NCI-H187 (cell line): Measurements from ENCODE around the gene DBP.

Source experiments
- DNase-seq, 2 experiments: peaks; one replicate each; lab custom pipeline; 2025; lab: John Stamatoyannopoulos, UW

The DBP gene

DNA sequence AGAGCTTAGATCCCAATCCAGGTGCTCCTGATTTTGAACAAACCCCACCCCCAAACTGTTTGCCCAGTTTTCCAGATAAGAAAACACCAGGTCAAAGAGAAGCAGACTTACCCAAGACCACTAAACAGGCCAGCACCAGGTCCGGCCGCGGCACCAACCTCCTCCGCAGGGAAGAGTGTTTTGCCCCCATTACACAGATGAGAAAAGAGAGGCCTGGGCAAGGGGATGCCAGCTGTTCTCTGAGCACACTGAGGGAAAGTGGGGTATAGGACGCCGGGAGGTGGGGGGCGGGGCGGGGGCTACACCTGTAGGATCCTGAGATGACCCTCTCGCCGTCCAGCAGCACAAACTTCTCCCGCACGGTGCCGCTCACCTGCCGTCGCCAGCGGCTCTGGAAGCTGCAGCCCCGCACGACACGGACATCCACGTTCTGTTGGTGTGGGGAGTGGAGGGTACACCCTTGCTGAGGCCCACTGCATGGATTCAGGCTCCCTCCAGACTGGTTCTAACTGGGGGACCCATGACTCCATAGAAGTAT lies 27.5 kb downstream of the DBP start:
- no peak for DNase-seq

DNA sequence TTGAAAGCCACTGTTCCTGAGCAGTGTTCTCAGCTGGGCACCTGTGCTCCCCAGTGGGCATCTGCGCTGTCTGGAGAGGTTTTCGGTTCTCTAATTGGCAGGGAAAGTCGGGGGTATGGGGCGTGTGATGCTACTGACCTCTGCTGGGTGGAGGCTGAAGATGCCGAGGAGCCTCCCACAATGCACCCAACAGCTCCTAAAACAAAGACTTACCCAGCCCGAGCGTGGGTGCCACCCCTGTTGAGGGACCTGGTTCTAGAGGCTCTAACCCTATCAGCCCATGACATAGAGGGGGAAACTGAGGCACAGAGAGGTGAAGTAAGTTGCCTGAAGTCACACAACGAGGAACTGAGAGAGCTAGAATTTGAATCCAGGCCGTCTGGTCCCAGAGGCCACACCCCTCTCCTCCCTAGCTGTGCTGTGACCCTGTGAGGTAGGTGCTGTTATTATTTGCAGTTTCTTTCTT lies 28.3 kb downstream of the DBP start:
- peak in 1 of 2 experiments; percentile 28 for DNase-seq

DNA sequence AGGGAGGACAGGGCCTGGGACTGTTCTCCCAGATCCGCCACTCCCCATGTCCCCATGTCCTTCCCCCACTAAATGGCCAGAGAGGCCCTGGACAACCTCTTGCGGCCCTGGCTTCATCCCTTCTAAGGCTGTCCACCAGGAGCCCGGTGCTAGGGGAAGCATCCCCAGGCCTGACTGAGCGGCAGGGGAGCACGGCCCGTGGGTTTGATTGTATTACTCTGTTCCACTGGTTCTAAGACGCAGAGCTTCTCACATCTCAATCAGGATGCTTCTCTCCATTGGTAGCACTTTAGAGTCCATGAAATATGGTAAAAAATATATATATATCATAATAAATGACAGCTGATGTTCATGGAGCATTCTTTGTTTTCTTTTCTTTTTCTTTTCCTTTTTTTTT lies 29.8 kb downstream of the DBP start:
- no peak for DNase-seq

DNA sequence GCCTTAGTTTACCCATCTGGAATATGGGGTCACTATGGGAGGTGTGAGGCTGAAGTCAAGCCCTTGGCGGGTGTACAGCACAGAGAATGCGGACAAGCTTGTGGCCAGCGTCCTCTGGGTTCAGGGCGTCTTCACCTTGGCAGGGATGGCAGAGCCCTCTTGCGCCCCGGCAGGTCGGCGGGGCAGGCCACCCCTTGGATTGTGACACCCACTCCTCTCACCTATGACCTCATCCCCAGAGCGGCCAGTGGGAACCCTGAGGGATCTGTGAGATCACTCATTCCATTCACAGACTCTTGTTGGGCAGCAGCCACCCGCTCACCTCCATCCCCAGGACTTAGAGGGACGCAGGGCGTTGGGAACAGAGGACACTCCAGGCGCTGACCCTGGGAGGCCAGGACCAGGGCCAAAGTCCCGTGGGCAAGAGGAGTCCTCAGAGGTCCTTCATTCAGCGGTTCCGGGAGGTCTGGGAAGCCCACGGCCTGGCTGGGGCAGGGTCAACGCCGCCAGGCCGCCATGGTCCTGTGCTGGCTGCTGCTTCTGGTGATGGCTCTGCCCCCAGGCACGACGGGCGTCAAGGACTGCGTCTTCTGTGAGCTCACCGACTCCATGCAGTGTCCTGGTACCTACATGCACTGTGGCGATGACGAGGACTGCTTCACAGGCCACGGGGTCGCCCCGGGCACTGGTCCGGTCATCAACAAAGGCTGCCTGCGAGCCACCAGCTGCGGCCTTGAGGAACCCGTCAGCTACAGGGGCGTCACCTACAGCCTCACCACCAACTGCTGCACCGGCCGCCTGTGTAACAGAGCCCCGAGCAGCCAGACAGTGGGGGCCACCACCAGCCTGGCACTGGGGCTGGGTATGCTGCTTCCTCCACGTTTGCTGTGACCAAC lies 30.5 kb downstream of the DBP start, which contains the start of gene SPACA4:
SPACA4 (plus strand) TSS at position 280 of the 896 bp plus-strand sequence; CDS start at position 517, 237 bp downstream.
- no peak for DNase-seq

DNA sequence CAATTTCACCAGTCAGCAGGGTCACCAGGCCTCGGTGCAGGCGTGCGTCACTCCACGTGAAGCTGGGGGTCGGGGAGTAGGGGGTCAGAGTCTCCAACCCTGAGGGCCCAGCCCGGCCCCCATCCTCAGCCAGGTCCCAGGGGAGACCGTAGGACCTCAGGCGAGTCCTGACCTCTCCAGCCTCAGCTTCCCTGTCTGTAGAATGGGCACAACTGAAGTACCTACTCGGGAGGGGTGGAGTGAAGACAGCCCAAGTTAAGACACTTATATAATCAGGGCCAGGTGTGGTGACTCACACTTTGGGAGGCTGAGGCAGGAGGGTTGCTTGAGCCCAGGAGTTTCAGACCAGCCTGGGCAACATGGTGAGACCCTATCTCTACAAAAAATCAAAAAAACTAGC lies 33.3 kb downstream of the DBP start:
- DNase-seq, result no peak

DNA sequence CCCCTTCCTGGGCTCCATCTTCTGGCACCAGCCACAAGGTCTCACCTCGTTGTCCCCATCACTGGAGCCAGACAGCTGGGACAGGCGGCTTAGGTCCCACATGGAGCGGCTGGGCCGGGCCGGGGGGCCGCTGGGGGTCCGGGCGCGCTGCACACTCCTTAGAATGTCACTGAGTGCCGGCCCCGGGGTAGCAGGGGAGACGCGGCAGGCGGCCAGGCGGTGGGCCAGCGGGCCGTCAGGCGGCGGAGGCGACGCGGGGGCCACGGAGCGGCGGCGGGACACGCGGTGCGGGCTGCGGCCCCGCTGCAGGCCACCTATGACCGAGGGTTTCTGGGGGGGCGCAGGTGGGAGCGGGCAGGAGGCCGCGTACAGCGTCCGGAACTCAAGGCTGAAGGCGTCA lies 33.7 kb downstream of the DBP start:
- DNase-seq, result no peak

DNA sequence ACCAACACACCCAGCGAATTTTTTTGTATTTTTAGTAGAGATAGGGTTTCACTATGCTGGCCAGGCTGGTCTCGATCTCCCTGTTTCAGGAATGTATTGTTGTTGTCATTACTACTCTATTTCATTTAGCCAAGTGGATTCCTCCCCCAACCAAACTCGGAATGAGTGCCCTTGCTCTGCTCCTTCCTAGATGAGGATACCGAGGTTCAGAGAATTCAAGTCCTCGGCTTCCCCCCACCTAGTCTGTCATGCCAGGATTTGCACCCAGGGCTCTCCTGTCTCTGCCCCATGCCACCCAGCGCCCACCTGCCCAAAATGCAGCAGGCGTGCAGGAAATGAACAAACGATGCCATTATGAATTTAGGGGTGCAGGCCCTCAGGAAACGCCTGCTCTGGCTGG lies 34.2 kb downstream of the DBP start:
- DNase-seq, result no peak

DNA sequence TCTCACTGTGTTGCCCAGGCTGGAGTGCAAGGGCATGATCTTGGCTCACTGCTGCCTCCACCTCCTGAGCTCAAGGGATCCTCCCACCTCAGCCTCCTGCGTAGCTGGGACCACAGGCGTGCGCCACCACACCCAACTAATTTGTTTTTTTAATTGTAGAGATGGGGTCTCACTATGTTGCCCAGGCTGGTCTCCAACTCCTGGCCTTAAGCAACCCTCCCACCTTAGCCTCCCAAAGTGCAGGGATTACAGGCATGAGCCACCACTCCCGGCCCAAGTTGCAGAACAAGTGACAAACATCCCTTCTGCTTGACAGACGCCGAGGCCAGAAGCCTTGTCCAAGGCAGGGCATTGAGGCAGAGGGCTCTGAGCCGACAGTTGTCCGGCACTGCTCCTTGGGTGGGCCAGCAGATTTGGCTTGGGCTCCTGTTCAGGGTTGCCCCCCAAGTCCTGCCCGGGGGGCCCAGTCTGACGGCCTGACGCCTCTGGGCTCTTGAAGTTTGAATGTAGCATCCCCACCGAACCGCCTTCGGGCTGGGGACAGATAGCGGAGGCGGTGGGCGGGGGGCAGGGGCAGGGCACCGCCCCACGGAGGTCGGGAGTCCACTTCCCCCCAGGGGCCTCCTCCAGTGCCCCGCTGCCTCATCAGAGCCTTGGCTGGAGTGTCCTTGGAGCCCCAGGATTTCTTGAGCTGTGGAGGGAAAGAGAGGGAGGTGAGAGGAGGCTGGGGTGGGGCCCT lies 36.3 kb downstream of the DBP start:
- no peak for DNase-seq

DNA sequence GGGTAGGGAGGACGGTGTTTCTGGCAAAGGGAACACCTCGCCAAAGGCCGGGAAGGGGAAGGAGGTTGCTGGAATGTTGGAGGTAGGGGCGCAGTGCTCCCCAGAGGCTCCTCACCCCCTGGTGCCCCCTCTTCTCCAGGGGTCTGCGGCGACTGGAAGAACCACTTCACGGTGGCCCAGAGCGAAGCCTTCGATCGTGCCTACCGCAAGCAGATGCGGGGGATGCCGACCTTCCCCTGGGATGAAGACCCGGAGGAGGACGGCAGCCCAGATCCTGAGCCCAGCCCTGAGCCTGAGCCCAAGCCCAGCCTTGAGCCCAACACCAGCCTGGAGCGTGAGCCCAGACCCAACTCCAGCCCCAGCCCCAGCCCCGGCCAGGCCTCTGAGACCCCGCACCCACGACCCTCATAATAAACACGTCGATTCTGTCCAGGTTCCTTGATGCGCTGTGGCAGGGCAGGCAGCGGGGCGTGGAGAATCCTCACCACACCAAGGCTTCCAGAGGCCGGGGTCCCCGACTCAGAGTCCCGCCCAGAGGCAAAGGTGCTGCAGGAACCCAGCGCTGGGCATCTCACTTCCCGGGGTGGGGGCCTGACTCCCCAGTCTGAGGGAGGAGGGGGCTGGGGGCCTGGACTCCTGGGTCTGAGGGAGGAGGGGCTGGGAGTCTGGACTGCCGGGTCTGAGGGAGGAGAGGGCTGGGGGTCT lies 38.0 kb downstream of the DBP start:
- DNase-seq, result no peak

DNA sequence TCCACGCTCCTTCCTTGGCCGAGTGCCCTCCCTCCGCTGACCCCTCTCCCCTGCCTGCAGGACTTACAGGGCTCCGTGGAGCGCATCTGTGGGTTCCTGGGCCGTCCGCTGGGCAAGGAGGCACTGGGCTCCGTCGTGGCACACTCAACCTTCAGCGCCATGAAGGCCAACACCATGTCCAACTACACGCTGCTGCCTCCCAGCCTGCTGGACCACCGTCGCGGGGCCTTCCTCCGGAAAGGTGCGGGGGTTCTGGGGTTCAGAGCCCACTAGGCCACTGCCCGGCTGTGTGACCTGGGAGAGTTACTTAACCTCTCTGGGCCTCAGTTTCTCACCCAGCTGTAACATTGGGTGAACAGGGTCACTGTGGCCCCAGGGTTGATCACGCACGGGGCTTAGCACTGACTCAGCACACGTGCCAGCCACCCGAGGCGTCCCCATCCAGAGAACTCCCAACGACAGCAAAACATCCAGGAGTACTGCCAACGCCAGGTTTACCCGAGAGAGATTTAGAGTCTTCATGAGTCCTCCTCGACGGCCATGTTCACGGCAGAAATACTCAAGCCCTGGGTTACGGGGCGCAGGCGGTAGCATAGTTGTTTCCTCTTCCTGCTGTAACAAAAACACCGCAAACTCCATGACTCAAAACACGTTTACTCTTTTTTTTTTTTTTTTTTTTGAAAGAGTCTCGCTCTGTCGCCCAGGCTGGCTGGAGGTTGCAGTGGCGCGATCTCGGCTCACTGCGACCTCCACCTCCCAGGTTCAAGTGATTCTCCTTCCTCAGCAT lies 40.3 kb downstream of the DBP start:
- no peak for DNase-seq

DNA sequence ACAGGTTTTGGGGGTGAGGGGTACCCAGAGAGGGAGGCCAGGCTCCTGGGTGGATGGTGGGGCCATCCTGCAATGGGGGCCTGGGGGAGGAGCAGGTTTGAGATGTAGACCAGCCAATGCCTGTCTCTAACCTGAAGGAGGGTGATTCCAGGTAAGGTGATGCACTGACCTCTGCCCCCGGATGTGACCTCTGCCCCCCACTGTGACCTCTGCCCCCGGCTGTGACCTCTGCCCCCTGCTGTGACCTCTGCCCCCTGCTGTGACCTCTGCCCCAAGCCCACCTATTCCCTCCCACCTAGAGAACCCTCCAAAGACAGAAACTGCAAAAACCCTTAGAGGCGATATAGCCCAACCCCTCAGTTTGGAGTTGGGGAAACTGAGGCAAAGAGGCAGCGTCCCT lies 40.9 kb downstream of the DBP start:
- no peak for DNase-seq

DNA sequence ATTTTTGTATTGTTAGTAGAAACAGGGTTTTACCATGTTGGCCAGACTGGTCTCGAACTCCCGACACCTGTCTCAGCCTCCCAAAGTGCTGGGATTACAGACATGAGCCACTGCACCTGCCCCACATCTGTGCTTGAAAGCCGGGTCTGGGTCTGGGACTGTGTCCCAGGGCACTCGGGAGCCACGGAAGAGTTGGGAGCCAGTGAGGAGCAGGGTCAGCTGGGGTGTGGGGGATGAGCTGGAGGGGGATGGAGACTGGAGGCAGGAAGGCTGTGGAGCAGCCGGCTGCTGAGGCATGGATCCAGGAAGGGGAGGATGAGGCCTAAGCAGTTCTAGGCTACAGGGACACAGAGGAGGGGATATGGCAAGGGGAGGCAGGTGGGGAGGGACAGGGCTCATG lies 41.3 kb downstream of the DBP start:
- no peak for DNase-seq

DNA sequence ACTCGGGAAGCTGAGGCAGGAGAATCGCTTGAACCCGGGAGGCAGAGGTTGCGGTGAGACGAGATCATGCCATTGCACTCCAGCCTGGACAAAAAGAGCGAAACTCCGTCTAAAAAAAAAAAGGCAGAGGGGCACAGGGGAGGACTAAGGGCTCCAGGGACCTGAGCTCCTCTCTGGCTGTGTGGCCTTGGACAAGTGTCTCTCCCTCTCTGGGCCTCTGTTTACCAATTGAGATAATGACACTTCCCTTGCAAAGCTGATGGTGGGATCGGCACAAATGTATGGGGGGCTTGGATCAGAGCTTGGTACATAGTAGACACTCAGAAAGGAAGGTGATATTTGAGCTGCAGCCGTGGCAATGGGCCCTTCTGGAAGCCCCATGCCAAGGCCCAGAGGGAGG lies 42.0 kb downstream of the DBP start:
- DNase-seq, result no peak

DNA sequence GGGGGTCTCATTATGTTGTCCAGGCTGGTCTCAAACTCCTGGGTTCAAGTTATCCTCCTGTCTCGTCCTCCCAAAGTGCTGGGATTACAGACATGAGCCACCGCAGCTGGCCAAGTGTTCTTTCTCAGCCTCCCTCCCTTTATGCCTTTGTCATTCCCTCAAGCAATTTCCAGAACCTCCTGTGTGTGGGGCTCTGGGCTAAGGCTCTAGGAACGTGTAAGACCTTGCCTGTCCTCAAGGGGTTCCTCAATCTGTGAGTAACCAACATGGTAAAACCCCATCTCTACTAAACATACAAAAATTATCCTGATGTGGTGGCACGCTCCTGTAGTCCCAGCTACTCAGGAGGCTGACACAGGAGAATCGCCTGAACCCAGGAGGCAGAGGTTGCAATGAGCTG lies 46.2 kb downstream of the DBP start:
- DNase-seq, result no peak

DNA sequence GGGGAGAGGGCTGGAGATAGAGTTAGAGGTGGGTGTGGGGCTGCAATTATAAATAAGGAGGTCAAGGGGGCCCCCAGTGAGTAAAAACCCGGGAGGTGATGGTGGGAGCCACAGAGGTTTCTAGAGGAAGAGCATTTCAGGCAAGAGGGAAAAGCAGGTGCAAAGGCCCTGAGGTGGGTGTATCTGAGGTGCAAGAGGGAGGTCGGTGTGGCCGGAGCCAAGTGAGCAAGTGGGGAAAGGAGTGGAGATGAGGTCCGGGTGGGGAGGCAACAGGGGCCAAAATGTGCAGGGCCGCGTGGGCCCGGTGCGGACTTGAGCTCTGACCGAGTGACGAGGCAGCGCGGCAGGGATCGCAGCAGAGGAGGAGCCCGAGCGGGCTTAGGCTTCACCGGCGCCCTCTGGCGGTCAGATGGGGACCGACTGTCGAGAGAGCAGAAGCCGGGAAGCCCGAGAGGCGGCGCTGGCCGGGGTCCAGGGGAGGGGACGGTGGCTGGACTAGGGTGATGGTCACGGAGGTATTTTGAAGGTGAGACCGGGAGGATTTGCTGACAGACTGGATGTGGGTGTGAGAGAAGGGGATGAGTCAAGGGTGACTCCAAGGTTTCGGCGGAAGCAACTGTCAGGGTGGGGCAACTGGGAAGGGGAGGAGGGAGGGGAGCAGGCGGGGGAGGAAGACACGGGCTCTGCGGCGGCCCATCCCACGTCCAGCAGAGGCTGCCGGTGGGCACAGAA lies 48.3 kb downstream of the DBP start:
- peak; percentile 33 to 82 for DNase-seq

DNA sequence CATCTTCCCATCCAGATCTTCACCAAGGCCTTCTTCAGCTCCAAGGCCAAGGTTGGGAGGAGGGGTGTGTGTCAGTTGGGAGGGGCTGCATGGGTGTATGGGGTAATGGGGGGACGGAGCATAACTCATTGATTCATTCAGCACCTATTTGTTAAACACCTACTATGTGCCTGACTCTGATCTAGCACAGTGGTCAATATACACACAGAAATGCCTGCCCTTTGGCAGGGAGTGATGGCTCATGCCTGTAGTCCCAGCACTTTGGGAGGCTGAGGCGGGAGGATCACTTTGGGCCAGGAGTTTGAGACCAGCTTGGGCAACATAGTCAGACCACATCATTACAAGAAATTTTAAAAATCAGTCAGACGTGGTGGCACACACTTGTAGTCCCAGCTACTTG lies 49.8 kb downstream of the DBP start:
- no peak for DNase-seq

DNA sequence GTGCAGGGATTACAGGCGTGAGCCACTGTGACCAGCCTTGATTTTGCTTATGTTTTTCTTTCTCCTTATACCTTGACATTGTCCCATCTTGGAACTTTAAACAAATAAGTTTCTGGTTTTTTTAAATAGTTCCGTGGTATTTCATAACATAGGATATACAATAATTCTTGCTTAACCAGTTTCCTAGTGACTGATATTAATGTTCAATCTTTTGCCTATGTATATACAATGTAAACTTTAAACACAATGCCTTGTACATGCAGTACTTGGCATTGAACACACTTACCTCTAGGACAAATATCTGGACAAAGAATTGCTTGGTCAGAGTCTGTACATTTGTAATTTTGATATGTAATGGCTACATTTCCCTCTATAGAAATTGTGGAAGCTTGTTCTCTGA lies 55.0 kb downstream of the DBP start:
- DNase-seq, result no peak
